ENCODE measurements around the gene ANXA5.

- TF ChIP-seq CEBPB (IDR thresholded peaks at IDR 0.05; ENCODE audit: low read depth, low read length) (peak; percentile 71; the same call in 1 of the 2 replicates), POLR2A (IDR thresholded peaks at IDR 0.05; ENCODE audit: low read depth, low read length) (no peak), SMC3 (IDR thresholded peaks at IDR 0.05; ENCODE audit: low read depth, low read length) (no peak), MAFK (IDR thresholded peaks at IDR 0.05; ENCODE audit: low read depth, low read length) (no peak), RCOR1 (IDR thresholded peaks at IDR 0.05; ENCODE audit: insufficient replicate concordance, low read length) (no peak), RFX5 (IDR thresholded peaks at IDR 0.05; ENCODE audit: low read depth, low read length) (no peak)
- TF ChIP-seq, protein P1, sequence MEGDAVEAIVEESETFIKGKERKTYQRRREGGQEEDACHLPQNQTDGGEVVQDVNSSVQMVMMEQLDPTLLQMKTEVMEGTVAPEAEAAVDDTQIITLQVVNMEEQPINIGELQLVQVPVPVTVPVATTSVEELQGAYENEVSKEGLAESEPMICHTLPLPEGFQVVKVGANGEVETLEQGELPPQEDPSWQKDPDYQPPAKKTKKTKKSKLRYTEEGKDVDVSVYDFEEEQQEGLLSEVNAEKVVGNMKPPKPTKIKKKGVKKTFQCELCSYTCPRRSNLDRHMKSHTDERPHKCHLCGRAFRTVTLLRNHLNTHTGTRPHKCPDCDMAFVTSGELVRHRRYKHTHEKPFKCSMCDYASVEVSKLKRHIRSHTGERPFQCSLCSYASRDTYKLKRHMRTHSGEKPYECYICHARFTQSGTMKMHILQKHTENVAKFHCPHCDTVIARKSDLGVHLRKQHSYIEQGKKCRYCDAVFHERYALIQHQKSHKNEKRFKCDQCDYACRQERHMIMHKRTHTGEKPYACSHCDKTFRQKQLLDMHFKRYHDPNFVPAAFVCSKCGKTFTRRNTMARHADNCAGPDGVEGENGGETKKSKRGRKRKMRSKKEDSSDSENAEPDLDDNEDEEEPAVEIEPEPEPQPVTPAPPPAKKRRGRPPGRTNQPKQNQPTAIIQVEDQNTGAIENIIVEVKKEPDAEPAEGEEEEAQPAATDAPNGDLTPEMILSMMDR (conservative IDR thresholded peaks at IDR 0.05; ENCODE audit: low read depth, low read length) = no peak
- TF ChIP-seq, protein P2, sequence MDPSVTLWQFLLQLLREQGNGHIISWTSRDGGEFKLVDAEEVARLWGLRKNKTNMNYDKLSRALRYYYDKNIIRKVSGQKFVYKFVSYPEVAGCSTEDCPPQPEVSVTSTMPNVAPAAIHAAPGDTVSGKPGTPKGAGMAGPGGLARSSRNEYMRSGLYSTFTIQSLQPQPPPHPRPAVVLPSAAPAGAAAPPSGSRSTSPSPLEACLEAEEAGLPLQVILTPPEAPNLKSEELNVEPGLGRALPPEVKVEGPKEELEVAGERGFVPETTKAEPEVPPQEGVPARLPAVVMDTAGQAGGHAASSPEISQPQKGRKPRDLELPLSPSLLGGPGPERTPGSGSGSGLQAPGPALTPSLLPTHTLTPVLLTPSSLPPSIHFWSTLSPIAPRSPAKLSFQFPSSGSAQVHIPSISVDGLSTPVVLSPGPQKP (IDR thresholded peaks at IDR 0.05; ENCODE audit: borderline replicate concordance, low read depth, low read length) = no peak
Observed at GRCh38 chr4:121685257-121685656, 11.5 kb downstream of the ANXA5 start.
